ENCODE measurements around the gene BARHL1. TPM values are rescaled to one million over a fixed set of nuclear protein-coding genes. Genes with fewer than 3 reads are reported as not detected.

BARHL1 gene
- total and polyA plus RNA-seq, 9 of the 15 experiments (the other 6 are each of a cell fraction or from before 2014, with no cell fraction given): not detected

DNA sequence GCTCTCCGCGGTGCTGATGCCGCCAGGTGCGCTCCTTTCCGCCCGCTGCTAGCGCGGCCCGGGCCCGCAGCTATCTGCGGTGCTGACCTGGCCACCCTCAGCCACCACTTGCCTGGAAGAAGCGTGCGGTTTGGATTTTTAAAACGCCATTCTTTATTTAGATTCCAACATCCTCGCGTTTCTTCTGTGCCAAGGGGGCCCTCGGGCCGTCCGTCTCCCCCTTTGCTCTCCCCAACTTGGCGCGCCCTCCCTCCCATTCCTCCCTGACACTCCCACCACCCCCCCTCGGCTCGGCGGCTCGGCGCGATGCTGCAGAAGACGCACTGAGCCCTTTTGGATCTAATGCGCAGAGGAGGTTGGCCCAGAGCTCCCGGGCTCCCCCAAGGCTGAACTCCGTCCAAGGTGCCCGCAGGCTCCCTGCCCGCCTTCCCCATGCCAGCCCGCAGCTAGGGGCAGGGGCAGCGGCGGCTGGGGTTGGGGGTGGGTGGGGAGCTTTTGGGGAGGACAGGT lies at the start of gene BARHL1 (continued):
- TF ChIP-seq, protein P1, sequence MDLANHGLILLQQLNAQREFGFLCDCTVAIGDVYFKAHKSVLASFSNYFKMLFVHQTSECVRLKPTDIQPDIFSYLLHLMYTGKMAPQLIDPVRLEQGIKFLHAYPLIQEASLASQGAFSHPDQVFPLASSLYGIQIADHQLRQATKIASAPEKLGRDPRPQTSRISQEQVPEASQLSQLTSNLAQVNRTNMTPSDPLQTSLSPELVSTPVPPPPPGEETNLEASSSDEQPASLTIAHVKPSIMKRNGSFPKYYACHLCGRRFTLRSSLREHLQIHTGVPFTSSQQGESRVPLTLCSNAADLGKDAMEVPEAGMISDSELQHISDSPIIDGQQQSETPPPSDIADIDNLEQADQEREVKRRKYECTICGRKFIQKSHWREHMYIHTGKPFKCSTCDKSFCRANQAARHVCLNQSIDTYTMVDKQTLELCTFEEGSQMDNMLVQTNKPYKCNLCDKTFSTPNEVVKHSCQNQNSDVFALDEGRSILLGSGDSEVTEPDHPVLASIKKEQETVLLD (IDR thresholded peaks at IDR 0.05): no peak
- TF ChIP-seq, protein P2, sequence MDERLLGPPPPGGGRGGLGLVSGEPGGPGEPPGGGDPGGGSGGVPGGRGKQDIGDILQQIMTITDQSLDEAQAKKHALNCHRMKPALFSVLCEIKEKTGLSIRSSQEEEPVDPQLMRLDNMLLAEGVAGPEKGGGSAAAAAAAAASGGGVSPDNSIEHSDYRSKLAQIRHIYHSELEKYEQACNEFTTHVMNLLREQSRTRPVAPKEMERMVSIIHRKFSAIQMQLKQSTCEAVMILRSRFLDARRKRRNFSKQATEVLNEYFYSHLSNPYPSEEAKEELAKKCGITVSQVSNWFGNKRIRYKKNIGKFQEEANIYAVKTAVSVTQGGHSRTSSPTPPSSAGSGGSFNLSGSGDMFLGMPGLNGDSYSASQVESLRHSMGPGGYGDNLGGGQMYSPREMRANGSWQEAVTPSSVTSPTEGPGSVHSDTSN (CRISPR knock-in tag; IDR thresholded peaks at IDR 0.05; ENCODE audit: low read depth): no peak
- TF ChIP-seq, protein P2 (tag; conservative IDR thresholded peaks at IDR 0.05; ENCODE audit: low read depth): no peak
- TF ChIP-seq ZNF639 (CRISPR knock-in tag; conservative IDR thresholded peaks at IDR 0.05 in 1 of 2, IDR thresholded peaks at IDR 0.05 in 1 of 2) (peak in 1 of 2 experiments; percentile 6; a peak in 2 of 4 replicates), HDAC2 (IDR thresholded peaks at IDR 0.05) (0 out of 2 replicates have a peak, but pooled peaks have one; percentile 6), PCBP1 (IDR thresholded peaks at IDR 0.05; ENCODE audit: low read depth, low read length, poor library complexity, severe bottlenecking) (peak; percentile 16), ZNF589 (CRISPR knock-in tag; IDR thresholded peaks at IDR 0.05; ENCODE audit: low read depth) (0 out of 2 replicates have a peak, but pooled peaks have one; percentile 9), ZNF584 (CRISPR knock-in tag; IDR thresholded peaks at IDR 0.05; ENCODE audit: low read depth) (peak; percentile 3; the same call in 1 of the 2 replicates), HNRNPH1 (optimal IDR thresholded peaks at IDR 0.05; ENCODE audit: low read depth, low read length) (no peak)

All from K562 (cell line).